Colonic mucosa (tissue), 4 donors: ENCODE results near the gene GALNT1. TPM values are rescaled to one million over a fixed set of nuclear protein-coding genes. Genes with fewer than 3 reads are reported as not detected.

Experiments used
- DNase-seq: peaks from one replicate; pipeline ENCODE4 v3.0.0-alpha.2; 2020
- H3K27ac ChIP-seq: fragments of 200-600 bp; one replicate; pipeline ENCODE4 v1.8.0; 2021
- H3K27me3 ChIP-seq: fragments of 200-600 bp; one replicate; pipeline ENCODE4 v1.8.0; 2021
- H3K36me3 ChIP-seq: fragments of 200-600 bp; one replicate; pipeline ENCODE4 v1.8.0; 2021
- H3K4me1 ChIP-seq: fragments of 200-600 bp; one replicate; pipeline ENCODE4 v1.8.0; 2021; ENCODE audit warnings: mild to moderate bottlenecking
- H3K4me3 ChIP-seq: fragments of 200-600 bp; one replicate; pipeline ENCODE4 v1.8.0; 2021
- H3K9ac ChIP-seq, 2 donors: one replicate each; pipeline ENCODE4 v1.7.0; 2013; ENCODE audit warnings: control low read depth in 2 of 2, low read depth in 2 of 2, low read length in 2 of 2
- H3K9me3 ChIP-seq: fragments of 200-600 bp; one replicate; pipeline ENCODE4 v1.8.0; 2021
- intact Hi-C: fragments of 100-400 bp; cut with DNase I; formaldehyde crosslinking; loops from one replicate; pipeline ENCODE4 v1.14.1; 2022
- total RNA-seq, 2 donors: library from RNA; stranded (reverse); fragmentation: NEBNext Ultra II Directional in 1 of 2; extraction: Animal tissue kit (Norgen Biotek cat#: 25700) in 1 of 2; gene quantifications; one replicate each; pipeline ENCODE4 v1.2.1, GENCODE V29; 2021
- TF ChIP-seq, protein P1 (sequence below): fragments of 200-600 bp; IDR thresholded peaks from one replicate; pipeline ENCODE4 v1.8.0; 2022; ENCODE audit warnings: antibody characterized with exemption, mild to moderate bottlenecking
- donor health status: healthy.
- donor health status: DM: no; HTN: no; CAD: no.
- donor health status: DM: no; HTN: no; CAD: no.

GALNT1 gene
- total RNA-seq, 2 donors from 2014 or later: 108 to 140 TPM

DNA sequence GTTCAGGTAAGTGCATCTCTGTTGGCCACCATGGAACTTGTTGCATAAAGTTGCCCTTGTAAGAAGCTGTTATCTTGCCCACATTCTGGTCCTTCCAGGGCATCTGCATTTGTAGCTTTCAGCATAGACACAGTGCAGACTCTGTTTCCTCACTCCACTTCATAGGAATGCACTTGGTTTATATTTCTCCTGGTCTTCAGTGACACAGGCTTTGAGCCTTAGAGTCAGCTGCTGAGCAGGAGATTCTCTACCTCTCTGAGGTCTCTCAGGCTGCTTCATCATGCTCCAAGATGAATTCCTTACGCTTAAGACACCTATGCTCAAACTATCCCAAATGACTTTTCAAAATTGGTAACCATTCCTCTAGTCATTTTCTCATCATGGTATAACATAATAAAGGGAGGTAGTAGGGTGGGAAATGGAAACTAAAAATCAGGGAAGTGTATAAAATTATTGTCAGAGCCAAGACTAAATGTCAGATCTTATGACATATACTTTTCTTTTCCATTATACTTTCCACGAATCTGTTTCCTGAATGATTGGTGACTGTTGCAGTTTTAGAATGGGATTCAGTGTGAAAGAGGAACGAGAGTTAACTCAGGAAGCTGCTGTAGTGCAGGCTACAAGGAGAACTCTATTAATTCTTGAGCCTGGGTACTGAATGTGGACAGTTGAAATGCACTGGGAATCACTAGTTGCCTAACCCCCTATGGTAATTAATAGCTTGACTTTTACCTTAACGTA, 72.0 kb downstream of the GALNT1 start:
- no peak overlapping the region for H3K9ac ChIP-seq
- H3K27ac ChIP-seq: no peak overlapping the region
- intact Hi-C loops: no loop called here
- H3K4me1 ChIP-seq: no peaks in the 10 kb centered on the region
- no peak for DNase-seq
- TF ChIP-seq, protein P1, sequence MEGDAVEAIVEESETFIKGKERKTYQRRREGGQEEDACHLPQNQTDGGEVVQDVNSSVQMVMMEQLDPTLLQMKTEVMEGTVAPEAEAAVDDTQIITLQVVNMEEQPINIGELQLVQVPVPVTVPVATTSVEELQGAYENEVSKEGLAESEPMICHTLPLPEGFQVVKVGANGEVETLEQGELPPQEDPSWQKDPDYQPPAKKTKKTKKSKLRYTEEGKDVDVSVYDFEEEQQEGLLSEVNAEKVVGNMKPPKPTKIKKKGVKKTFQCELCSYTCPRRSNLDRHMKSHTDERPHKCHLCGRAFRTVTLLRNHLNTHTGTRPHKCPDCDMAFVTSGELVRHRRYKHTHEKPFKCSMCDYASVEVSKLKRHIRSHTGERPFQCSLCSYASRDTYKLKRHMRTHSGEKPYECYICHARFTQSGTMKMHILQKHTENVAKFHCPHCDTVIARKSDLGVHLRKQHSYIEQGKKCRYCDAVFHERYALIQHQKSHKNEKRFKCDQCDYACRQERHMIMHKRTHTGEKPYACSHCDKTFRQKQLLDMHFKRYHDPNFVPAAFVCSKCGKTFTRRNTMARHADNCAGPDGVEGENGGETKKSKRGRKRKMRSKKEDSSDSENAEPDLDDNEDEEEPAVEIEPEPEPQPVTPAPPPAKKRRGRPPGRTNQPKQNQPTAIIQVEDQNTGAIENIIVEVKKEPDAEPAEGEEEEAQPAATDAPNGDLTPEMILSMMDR: no peak
- no peak overlapping the region for H3K4me3 ChIP-seq
- H3K36me3 ChIP-seq: no peaks in the 10 kb centered on the region
- no peaks in the 10 kb centered on the region for H3K9me3 ChIP-seq
- no peaks in the 10 kb centered on the region for H3K27me3 ChIP-seq

DNA sequence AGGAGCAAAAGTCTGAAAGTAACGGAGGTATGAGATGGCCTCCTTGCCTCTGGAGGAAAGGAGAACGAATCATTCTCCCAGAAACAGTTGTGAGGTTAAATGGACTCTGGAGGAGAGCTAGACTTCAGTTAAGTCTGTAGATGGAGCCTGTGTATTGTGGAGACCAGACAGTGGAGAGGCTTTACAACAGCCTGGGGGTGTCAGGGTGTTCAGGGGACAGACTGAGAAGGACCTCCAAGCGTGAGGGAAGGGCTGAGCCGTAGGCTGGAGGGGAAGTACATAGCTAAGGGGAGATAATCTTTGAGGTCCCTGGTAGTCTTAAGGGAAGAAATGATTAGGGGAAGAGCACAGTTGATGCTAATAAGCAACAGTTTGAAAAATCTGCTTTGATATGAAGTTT, 76.6 kb downstream of the GALNT1 start:
- Histone ChIP-seq H3K27me3 (no peaks in the 10 kb centered on the region), H3K9ac (no peak overlapping the region), H3K27ac (no peak overlapping the region), H3K36me3 (no peaks in the 10 kb centered on the region), H3K9me3 (no peaks in the 10 kb centered on the region), H3K4me3 (no peak overlapping the region), H3K4me1 (no peaks in the 10 kb centered on the region)
- TF ChIP-seq, protein P1: no peak
- intact Hi-C loops: no loop called here
- DNase-seq: no peak

DNA sequence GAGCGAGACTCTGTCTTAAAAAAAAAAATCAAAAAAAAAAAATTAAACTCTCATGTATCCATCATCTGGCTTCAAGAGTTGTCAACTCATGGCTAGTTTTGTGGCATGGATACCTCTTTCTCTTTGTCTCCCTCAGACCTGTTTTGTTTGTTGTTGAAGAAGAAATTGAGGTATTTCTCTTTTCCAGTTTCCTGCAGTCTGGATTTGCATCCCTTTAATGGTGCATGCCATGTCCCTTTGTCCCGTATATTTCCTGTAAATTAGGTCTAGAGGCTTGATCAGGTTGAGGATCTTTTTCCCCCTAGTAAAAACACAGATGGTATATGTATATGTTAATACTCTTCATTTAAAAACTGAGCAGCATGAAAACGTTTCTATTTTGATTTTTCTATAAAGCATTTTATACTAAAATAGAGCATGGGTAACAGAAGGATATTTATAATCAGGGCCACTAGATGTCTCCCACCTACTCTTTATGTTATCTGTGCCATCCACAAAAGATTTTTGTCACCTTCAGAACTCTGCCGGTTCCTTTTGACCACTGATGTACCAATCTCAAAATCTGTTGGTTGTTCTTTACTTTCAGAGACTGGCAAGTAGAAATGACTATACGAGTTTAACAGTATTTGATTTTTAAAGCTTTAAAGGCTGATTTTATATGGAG, 80.1 kb downstream of the GALNT1 start:
- Histone ChIP-seq H3K4me1 (no peaks in the 10 kb centered on the region), H3K4me3 (no peak overlapping the region), H3K27me3 (no peaks in the 10 kb centered on the region), H3K36me3 (no peaks in the 10 kb centered on the region), H3K9ac (no peak overlapping the region), H3K27ac (no peak overlapping the region), H3K9me3 (no peaks in the 10 kb centered on the region)
- intact Hi-C loops: no loop called here
- DNase-seq: no peak
- TF ChIP-seq, protein P1: no peak

DNA sequence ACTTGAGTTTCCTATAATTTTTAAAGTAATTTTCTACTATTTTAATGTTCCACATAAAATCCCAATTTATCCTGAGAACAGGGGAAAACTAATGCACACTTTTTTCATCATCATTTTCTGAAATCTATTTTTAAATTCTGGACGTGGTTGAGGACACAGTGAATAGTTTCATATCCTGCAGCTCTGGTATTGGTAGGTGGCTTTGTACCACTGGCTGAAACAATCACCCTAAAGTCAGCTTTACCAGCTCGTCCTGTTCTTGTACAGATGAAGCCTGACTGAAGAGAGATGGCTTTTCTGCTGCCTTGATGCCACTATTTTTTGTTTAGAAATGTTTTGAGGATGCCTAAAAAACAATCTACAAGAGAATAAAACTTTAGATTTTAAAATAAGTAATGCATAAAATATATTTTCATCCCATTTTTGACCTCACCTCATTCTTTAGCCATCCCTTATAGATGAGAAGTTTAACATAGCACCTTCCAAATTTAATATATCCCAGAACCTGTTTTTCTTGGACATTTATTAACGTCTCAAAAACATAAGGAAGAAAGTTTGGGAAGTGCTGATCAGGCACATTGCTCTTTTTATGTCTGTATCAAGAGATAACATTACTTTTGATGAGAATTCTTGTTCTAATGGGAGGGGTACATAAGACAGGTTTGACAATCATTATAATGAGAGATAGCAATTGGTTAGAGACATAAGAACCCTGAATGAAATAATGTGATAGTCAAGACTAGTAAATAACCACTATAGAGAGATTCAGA, 80.9 kb downstream of the GALNT1 start:
- Histone ChIP-seq H3K27ac (no peak overlapping the region), H3K36me3 (no peaks in the 10 kb centered on the region), H3K4me1 (no peaks in the 10 kb centered on the region), H3K9me3 (no peaks in the 10 kb centered on the region), H3K27me3 (no peaks in the 10 kb centered on the region), H3K9ac (no peak overlapping the region), H3K4me3 (no peak overlapping the region)
- DNase-seq: no peak
- TF ChIP-seq, protein P1: no peak
- intact Hi-C loops: no loop called here

DNA sequence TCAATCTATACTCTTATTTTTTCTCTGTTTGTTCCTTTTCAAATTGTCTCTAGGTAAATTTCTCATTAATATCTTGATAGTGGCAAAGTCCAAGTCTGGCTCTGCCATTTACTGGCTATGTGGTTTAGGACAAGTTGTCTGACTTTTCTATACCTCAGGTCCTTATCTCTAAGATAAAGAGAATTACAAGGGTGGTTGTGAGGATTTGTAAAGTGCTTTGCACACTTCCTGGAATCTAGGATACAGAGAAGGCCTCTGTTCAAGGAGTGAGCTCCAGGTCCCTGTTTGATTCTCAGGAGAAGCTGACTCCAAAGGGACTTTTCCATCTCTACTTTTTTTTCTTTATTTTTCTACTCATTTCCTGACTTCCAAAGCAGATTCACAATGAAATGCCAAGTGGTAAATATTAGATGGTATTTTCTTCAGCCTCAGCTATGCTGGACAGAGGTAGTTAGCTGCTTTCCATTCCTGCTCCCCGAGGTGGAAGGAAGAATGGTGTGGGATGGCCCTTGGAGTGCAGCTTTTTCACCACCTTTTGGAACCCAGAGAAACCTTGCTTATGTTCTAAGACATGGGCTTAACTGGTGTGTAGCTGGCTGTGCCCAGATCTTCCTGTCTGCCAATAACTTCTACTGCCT, 90.5 kb downstream of the GALNT1 start:
- H3K27ac ChIP-seq: peak overlapping the region; percentile 51

More for the DNA sequence above, 90.5 kb downstream of the GALNT1 start:
- Histone ChIP-seq H3K9me3 (no peaks in the 10 kb centered on the region), H3K36me3 (no peaks in the 10 kb centered on the region), H3K27me3 (no peaks in the 10 kb centered on the region), H3K4me3 (no peak overlapping the region), H3K4me1 (no peaks in the 10 kb centered on the region), H3K9ac (no peak overlapping the region)
- peak; percentile 18 for DNase-seq
- TF ChIP-seq, protein P1: no peak
- intact Hi-C loops: no loop called here
